HUES6 (cell line): ENCODE results near the gene ADD2.
"Not testable (repeated sequence)": the region's sequence is repeated elsewhere in the genome, so short reads cannot be mapped to it uniquely, and the experiment has no call there.

ENCODE experiments used
- H3K27ac ChIP-seq: 2 replicates; pipeline ENCODE4 v1.7.0; 2013; ENCODE audit warnings: low read depth, mild to moderate bottlenecking, low read length, inconsistent platforms
- H3K27me3 ChIP-seq: 2 replicates; pipeline ENCODE4 v1.6.1; 2013; ENCODE audit warnings: low read length; ENCODE audit not compliant: control insufficient read depth, insufficient read depth
- H3K36me3 ChIP-seq: 2 replicates; pipeline ENCODE4 v1.6.1; 2013; ENCODE audit warnings: low read length; ENCODE audit not compliant: control insufficient read depth, insufficient read depth
- H3K4me1 ChIP-seq: 2 replicates; pipeline ENCODE4 v1.6.1; 2013; ENCODE audit warnings: low read length; ENCODE audit not compliant: control insufficient read depth, insufficient read depth
- H3K4me3 ChIP-seq: 2 replicates; pipeline ENCODE4 v1.5.1; 2013; ENCODE audit warnings: low read depth, low read length
- H3K9ac ChIP-seq: one replicate; pipeline ENCODE4 v1.6.1; 2013; ENCODE audit warnings: mild to moderate bottlenecking, low read length
- H3K9me3 ChIP-seq: 2 replicates; pipeline ENCODE4 v1.6.1; 2013; ENCODE audit warnings: low read depth, low read length; ENCODE audit not compliant: control insufficient read depth, insufficient read depth

Gene ADD2

GRCh38 chr2:70797996-70798395 is 30.0 kb upstream of the ADD2 start:
- H3K4me1 ChIP-seq, H3K4me3 ChIP-seq, H3K9ac ChIP-seq, H3K27ac ChIP-seq, H3K36me3 ChIP-seq: not testable (repeated sequence)
- Histone ChIP-seq H3K9me3 (peaks cover 17% of the 10 kb centered on the region; the same call in 1 of the 2 replicates), H3K27me3 (peaks cover 72% of the 10 kb centered on the region)

GRCh38 chr2:70797506-70797905 is 29.5 kb upstream of the ADD2 start:
- peaks cover 2% of the 10 kb centered on the region; the same call in 1 of the 2 replicates for H3K4me1 ChIP-seq

GRCh38 chr2:70796262-70796661 is 28.3 kb upstream of the ADD2 start:
- H3K36me3 ChIP-seq: no peaks in the 10 kb centered on the region
- no peak overlapping the region for H3K27ac ChIP-seq
- peaks cover 2% of the 10 kb centered on the region; the same call in 1 of the 2 replicates for H3K4me1 ChIP-seq
- peaks cover 17% of the 10 kb centered on the region; the same call in 1 of the 2 replicates for H3K9me3 ChIP-seq
- peaks cover 76% of the 10 kb centered on the region for H3K27me3 ChIP-seq
- no peak overlapping the region for H3K4me3 ChIP-seq
- H3K9ac ChIP-seq: no peak overlapping the region

More at GRCh38 chr2:70797506-70797905, 29.5 kb upstream of the ADD2 start:
- H3K36me3 ChIP-seq: no peaks in the 10 kb centered on the region
- H3K27ac ChIP-seq: no peak overlapping the region
- no peak overlapping the region for H3K9ac ChIP-seq
- peaks cover 74% of the 10 kb centered on the region for H3K27me3 ChIP-seq
- H3K4me3 ChIP-seq: no peak overlapping the region
- peaks cover 17% of the 10 kb centered on the region; the same call in 1 of the 2 replicates for H3K9me3 ChIP-seq

- Histone ChIP-seq H3K27me3 (peaks cover 76% of the 10 kb centered on the region), H3K36me3 (no peaks in the 10 kb centered on the region), H3K4me3 (no peak overlapping the region), H3K4me1 (peaks cover 2% of the 10 kb centered on the region; the same call in 1 of the 2 replicates), H3K9ac (no peak overlapping the region), H3K9me3 (peaks cover 16% of the 10 kb centered on the region; the same call in 1 of the 2 replicates), H3K27ac (no peak overlapping the region)
Observed at GRCh38 chr2:70795164-70795995, 27.4 kb upstream of the ADD2 start.

GRCh38 chr2:70793450-70793849 is 25.4 kb upstream of the ADD2 start:
- Histone ChIP-seq H3K27ac (no peak overlapping the region), H3K4me1 (peaks cover 7% of the 10 kb centered on the region; the same call in 1 of the 2 replicates), H3K27me3 (peaks cover 86% of the 10 kb centered on the region), H3K36me3 (no peaks in the 10 kb centered on the region), H3K4me3 (no peak overlapping the region), H3K9ac (no peak overlapping the region), H3K9me3 (no peaks in the 10 kb centered on the region)

GRCh38 chr2:70790136-70790828 is 22.3 kb upstream of the ADD2 start, which contains the start of gene FIGLA:
FIGLA (minus strand) TSS chr2:70790643; CDS start chr2:70790638, 5 bp downstream.
- H3K36me3 ChIP-seq: no peaks in the 10 kb centered on the region
- H3K9ac ChIP-seq: no peak within 1 kb of the TSS
- no peaks in the 10 kb centered on the region for H3K9me3 ChIP-seq
- peaks cover 93% of the 10 kb centered on the region for H3K27me3 ChIP-seq
- no peak within 1 kb of the TSS for H3K27ac ChIP-seq
- H3K4me1 ChIP-seq: peaks cover 4% of the 10 kb centered on the region; the same call in 1 of the 2 replicates
- H3K4me3 ChIP-seq: peak within 1 kb of the TSS; percentile 39

GRCh38 chr2:70789304-70790135 is 21.5 kb upstream of the ADD2 start:
- Histone ChIP-seq H3K4me1 (peaks cover 4% of the 10 kb centered on the region), H3K36me3 (no peaks in the 10 kb centered on the region), H3K4me3 (peak overlapping the region; percentile 39), H3K9ac (no peak overlapping the region), H3K27me3 (peaks cover 85% of the 10 kb centered on the region), H3K9me3 (no peaks in the 10 kb centered on the region), H3K27ac (no peak overlapping the region)

- Histone ChIP-seq H3K27ac (no peak overlapping the region), H3K9ac (no peak overlapping the region), H3K27me3 (peaks cover 49% of the 10 kb centered on the region), H3K4me1 (peaks cover 4% of the 10 kb centered on the region), H3K4me3 (no peak overlapping the region), H3K9me3 (no peaks in the 10 kb centered on the region), H3K36me3 (no peaks in the 10 kb centered on the region)
Observed at GRCh38 chr2:70785137-70785911, 17.3 kb upstream of the ADD2 start.

- H3K4me3 ChIP-seq: no peak overlapping the region
- H3K36me3 ChIP-seq: no peaks in the 10 kb centered on the region
- H3K9me3 ChIP-seq: no peaks in the 10 kb centered on the region
- H3K27ac ChIP-seq: no peak overlapping the region
- H3K4me1 ChIP-seq: no peaks in the 10 kb centered on the region; the same call in 1 of the 2 replicates
- no peak overlapping the region for H3K9ac ChIP-seq
- peaks cover 39% of the 10 kb centered on the region for H3K27me3 ChIP-seq
Observed at GRCh38 chr2:70784320-70784719, 16.3 kb upstream of the ADD2 start.
